GM23248 (cell line): ENCODE measurements around the gene KCNK6.

Source experiments
- EZH2 ChIP-seq: fragments of 200-600 bp; sonication (generic); IDR thresholded peaks from 2 replicates; pipeline ENCODE4 v1.6.1; 2018; ENCODE audit warnings: antibody characterized with exemption, mild to moderate bottlenecking; ENCODE audit not compliant: insufficient read depth, poor library complexity, severe bottlenecking
- EZH2phosphoT487 ChIP-seq: fragments of 200-600 bp; sonication (generic); IDR thresholded peaks from 2 replicates; pipeline ENCODE4 v1.6.1; 2018; ENCODE audit warnings: antibody characterized with exemption, moderate library complexity, mild to moderate bottlenecking, low read depth; ENCODE audit not compliant: insufficient read depth

GRCh38 chr19:38378866-38379265, 59.2 kb downstream of the KCNK6 start:
- TF ChIP-seq EZH2 = no peak
- TF ChIP-seq EZH2phosphoT487 = no peak
